CD4-positive, alpha-beta T cell treated with Interleukin-15 for 1 hour (primary cell): Measurements from ENCODE around the gene MYCN.
"Not testable (repeated sequence)": the region's sequence is repeated elsewhere in the genome, so short reads cannot be mapped to it uniquely, and the experiment has no call there.

ENCODE experiments used
- DNase-seq: peaks from one replicate; pipeline ENCODE4 v3.0.0-alpha.2; 2020

MYCN gene

GRCh38 chr2:15945909-15946705 lies 5.8 kb downstream of the MYCN start:
- no peak for DNase-seq

- DNase-seq: no peak
Measured at GRCh38 chr2:15946983-15947382, 6.6 kb downstream of the MYCN start.

- no peak for DNase-seq
Measured at GRCh38 chr2:15947431-15947830, 7.1 kb downstream of the MYCN start.

- DNase-seq: no peak
Measured at GRCh38 chr2:15948704-15948957, 8.3 kb downstream of the MYCN start.

- no peak for DNase-seq
Measured at GRCh38 chr2:15949126-15949525, 8.8 kb downstream of the MYCN start.

- no peak for DNase-seq
Measured at GRCh38 chr2:15949551-15949950, 9.2 kb downstream of the MYCN start.

- no peak for DNase-seq
Measured at GRCh38 chr2:15950088-15950952, 10.0 kb downstream of the MYCN start.

GRCh38 chr2:15951936-15952335 lies 11.6 kb downstream of the MYCN start:
- DNase-seq: not testable (repeated sequence)

- DNase-seq: no peak
Measured at GRCh38 chr2:15952451-15953146, 12.2 kb downstream of the MYCN start.

GRCh38 chr2:15953147-15953630 lies 12.8 kb downstream of the MYCN start:
- no peak for DNase-seq

- DNase-seq: no peak
Measured at GRCh38 chr2:15953891-15954680, 13.7 kb downstream of the MYCN start.

- DNase-seq: no peak
Measured at GRCh38 chr2:15954761-15955160, 14.4 kb downstream of the MYCN start.

- no peak for DNase-seq
Measured at GRCh38 chr2:15955232-15955988, 15.1 kb downstream of the MYCN start.

- no peak for DNase-seq
Measured at GRCh38 chr2:15956230-15956629, 15.9 kb downstream of the MYCN start.

GRCh38 chr2:15956751-15957736 lies 16.7 kb downstream of the MYCN start:
- DNase-seq: no peak

- DNase-seq: no peak
Measured at GRCh38 chr2:15957881-15958713, 17.7 kb downstream of the MYCN start.

- DNase-seq: no peak
Measured at GRCh38 chr2:15959331-15960153, 19.2 kb downstream of the MYCN start.

- not testable (repeated sequence) for DNase-seq
Measured at GRCh38 chr2:15960154-15960520, 19.8 kb downstream of the MYCN start.
